ENCODE data around the gene TXNL4A.

GRCh38 chr18:80000877-80001276 is 12.5 kb upstream of the TXNL4A start:
- TF ChIP-seq, protein P1, sequence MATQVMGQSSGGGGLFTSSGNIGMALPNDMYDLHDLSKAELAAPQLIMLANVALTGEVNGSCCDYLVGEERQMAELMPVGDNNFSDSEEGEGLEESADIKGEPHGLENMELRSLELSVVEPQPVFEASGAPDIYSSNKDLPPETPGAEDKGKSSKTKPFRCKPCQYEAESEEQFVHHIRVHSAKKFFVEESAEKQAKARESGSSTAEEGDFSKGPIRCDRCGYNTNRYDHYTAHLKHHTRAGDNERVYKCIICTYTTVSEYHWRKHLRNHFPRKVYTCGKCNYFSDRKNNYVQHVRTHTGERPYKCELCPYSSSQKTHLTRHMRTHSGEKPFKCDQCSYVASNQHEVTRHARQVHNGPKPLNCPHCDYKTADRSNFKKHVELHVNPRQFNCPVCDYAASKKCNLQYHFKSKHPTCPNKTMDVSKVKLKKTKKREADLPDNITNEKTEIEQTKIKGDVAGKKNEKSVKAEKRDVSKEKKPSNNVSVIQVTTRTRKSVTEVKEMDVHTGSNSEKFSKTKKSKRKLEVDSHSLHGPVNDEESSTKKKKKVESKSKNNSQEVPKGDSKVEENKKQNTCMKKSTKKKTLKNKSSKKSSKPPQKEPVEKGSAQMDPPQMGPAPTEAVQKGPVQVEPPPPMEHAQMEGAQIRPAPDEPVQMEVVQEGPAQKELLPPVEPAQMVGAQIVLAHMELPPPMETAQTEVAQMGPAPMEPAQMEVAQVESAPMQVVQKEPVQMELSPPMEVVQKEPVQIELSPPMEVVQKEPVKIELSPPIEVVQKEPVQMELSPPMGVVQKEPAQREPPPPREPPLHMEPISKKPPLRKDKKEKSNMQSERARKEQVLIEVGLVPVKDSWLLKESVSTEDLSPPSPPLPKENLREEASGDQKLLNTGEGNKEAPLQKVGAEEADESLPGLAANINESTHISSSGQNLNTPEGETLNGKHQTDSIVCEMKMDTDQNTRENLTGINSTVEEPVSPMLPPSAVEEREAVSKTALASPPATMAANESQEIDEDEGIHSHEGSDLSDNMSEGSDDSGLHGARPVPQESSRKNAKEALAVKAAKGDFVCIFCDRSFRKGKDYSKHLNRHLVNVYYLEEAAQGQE (IDR thresholded peaks at IDR 0.05; ENCODE audit: insufficient read depth in 1 of 2, low read depth in 2 of 2, low read length in 2 of 2): no peak
- no peak for TF ChIP-seq SIN3A (IDR thresholded peaks at IDR 0.05; ENCODE audit: borderline replicate concordance, insufficient read depth, low read length)
- TF ChIP-seq POLR2AphosphoS5 (IDR thresholded peaks at IDR 0.05; ENCODE audit: low read depth, low read length): no peak
- no peak for TF ChIP-seq TAF1 (IDR thresholded peaks at IDR 0.05; ENCODE audit: borderline replicate concordance, insufficient read depth, low read length)

Measured in PFSK-1 (cell line).